Liver (tissue), 9 donors: Measurements from ENCODE around the gene DNAH7. TPM values are rescaled to one million over a fixed set of nuclear protein-coding genes. Genes with fewer than 3 reads are reported as not detected.

ENCODE experiments used
- DNase-seq: peaks from one replicate; pipeline ENCODE4 v3.0.0-alpha.2; 2017; ENCODE audit warnings: low spot score
- H3K27ac ChIP-seq, 2 donors: one replicate each; pipeline ENCODE4 v1.7.0; 2013; ENCODE audit warnings: inconsistent platforms in 2 of 2, low read length in 2 of 2, control low read depth in 1 of 2, low read depth in 1 of 2, mild to moderate bottlenecking in 1 of 2
- H3K27me3 ChIP-seq, 4 donors: one replicate each; pipeline versions ENCODE4 v1.6.1 to v1.7.0; 2013; ENCODE audit warnings: low read length in 3 of 4, inconsistent platforms in 1 of 4, mild to moderate bottlenecking in 1 of 4, moderate library complexity in 1 of 4; ENCODE audit not compliant: control insufficient read depth in 4 of 4, insufficient read depth in 4 of 4
- H3K36me3 ChIP-seq, 4 donors: one replicate each; pipeline versions ENCODE4 v1.6.1 to v1.7.0; 2013; ENCODE audit warnings: low read length in 3 of 4, mild to moderate bottlenecking in 3 of 4, low read depth in 1 of 4, moderate library complexity in 1 of 4; ENCODE audit not compliant: control insufficient read depth in 4 of 4, insufficient read depth in 3 of 4
- H3K4me1 ChIP-seq, 4 donors: one replicate each; pipeline versions ENCODE4 v1.6.1 to v1.7.0; 2013; ENCODE audit warnings: low read length in 3 of 4, mild to moderate bottlenecking in 3 of 4, moderate library complexity in 1 of 4; ENCODE audit not compliant: control insufficient read depth in 4 of 4, insufficient read depth in 4 of 4
- H3K4me3 ChIP-seq, 3 donors: one replicate each; pipeline versions ENCODE4 v1.6.1 to v1.7.0; 2013; ENCODE audit warnings: low read length in 3 of 3, control low read depth in 1 of 3, low read depth in 1 of 3, mild to moderate bottlenecking in 1 of 3
- H3K9ac ChIP-seq, 2 donors: one replicate each; pipeline ENCODE4 v1.7.0; 2013; ENCODE audit warnings: low read length in 2 of 2, mild to moderate bottlenecking in 2 of 2, moderate library complexity in 2 of 2, control low read depth in 1 of 2, low read depth in 1 of 2
- H3K9me3 ChIP-seq, 4 donors: one replicate each; pipeline versions ENCODE4 v1.6.1 to v1.7.0; 2013; ENCODE audit warnings: low read length in 3 of 4; ENCODE audit not compliant: control insufficient read depth in 4 of 4
- ATF3 ChIP-seq: IDR thresholded peaks from 2 replicates; pipeline ENCODE4 v1.6.1; 2016; ENCODE audit warnings: antibody characterized with exemption
- EGR1 ChIP-seq, 2 donors: IDR thresholded peaks; 2 replicates each; pipeline ENCODE4 v1.6.1; 2016 to 2018; ENCODE audit warnings: antibody characterized with exemption in 2 of 2, low read depth in 2 of 2
- FOXA1 ChIP-seq: IDR thresholded peaks from 2 replicates; pipeline ENCODE4 v1.6.1; 2016; ENCODE audit warnings: antibody characterized with exemption
- FOXA2 ChIP-seq: IDR thresholded peaks from 2 replicates; pipeline ENCODE4 v1.6.1; 2016; ENCODE audit warnings: antibody characterized with exemption
- GABPA ChIP-seq, 2 donors: IDR thresholded peaks in 1 of 2; conservative IDR thresholded peaks in 1 of 2; 2 replicates each; pipeline ENCODE4 v1.6.1; 2016; ENCODE audit warnings: antibody characterized with exemption in 2 of 2, mild to moderate bottlenecking in 1 of 2, moderate library complexity in 1 of 2
- HNF4A ChIP-seq, 2 donors: conservative IDR thresholded peaks; 2 replicates each; pipeline ENCODE4 v1.6.1; 2016; ENCODE audit warnings: antibody characterized with exemption in 2 of 2, mild to moderate bottlenecking in 2 of 2
- HNF4G ChIP-seq: IDR thresholded peaks from 2 replicates; pipeline ENCODE4 v1.6.1; 2016; ENCODE audit warnings: antibody characterized with exemption
- JUND ChIP-seq, 2 donors: IDR thresholded peaks; 2 replicates each; pipeline ENCODE4 v1.6.1; 2016; ENCODE audit warnings: antibody characterized with exemption in 2 of 2
- MAX ChIP-seq: IDR thresholded peaks from 2 replicates; pipeline ENCODE4 v1.6.1; 2016; ENCODE audit warnings: antibody characterized with exemption
- NR2F2 ChIP-seq: IDR thresholded peaks from 2 replicates; pipeline ENCODE4 v1.6.1; 2016; ENCODE audit warnings: antibody characterized with exemption
- RAD21 ChIP-seq, 2 donors: IDR thresholded peaks; 2 replicates each; pipeline ENCODE4 v1.6.1; 2016; ENCODE audit warnings: antibody characterized with exemption in 2 of 2, mild to moderate bottlenecking in 2 of 2
- RXRA ChIP-seq, 2 donors: IDR thresholded peaks; 2 replicates each; pipeline ENCODE4 v1.6.1; 2017 to 2018; ENCODE audit warnings: antibody characterized with exemption in 2 of 2, mild to moderate bottlenecking in 1 of 2
- SP1 ChIP-seq: IDR thresholded peaks from 2 replicates; pipeline ENCODE4 v1.6.1; 2018; ENCODE audit warnings: antibody characterized with exemption, mild to moderate bottlenecking
- TAF1 ChIP-seq: conservative IDR thresholded peaks from 2 replicates; pipeline ENCODE4 v1.6.1; 2016; ENCODE audit warnings: antibody characterized with exemption, mild to moderate bottlenecking
- YY1 ChIP-seq: IDR thresholded peaks from 2 replicates; pipeline ENCODE4 v1.6.1; 2016; ENCODE audit warnings: antibody characterized with exemption, mild to moderate bottlenecking
- WGBS: extraction: QIAGEN DNeasy Blood & Tissue Kit; methylation state at CpG from one replicate; pipeline ENCODE4 v1.1.7; 2013; 5-methylcytosine and 5-hydroxymethylcytosine counted together
- polyA plus RNA-seq, 2 donors: library from polyadenylated mRNA; stranded (reverse) in 1 of 2; unstranded in 1 of 2; fragments of 200-250 nt in 1 of 2; fragments of >200 nt in 1 of 2; fragmentation: Nextera tagmentation in 1 of 2; extraction: Ambion mirVana in 1 of 2; gene quantifications; one replicate each; pipeline versions ENCODE4 v1.2.1 to v1.2.3, GENCODE V29; 2013 to 2015
- total RNA-seq, 2 donors: library from RNA; depleted of rRNA; stranded (reverse); fragments of >200 nt; gene quantifications; one replicate each; pipeline ENCODE4 v1.2.3, GENCODE V29; 2014
- TF ChIP-seq, protein P1 (sequence below): fragments of 150-350 bp; IDR thresholded peaks from 2 replicates; pipeline ENCODE4 v1.5.1; 2017; ENCODE audit warnings: improper control_type of control experiment, low read depth, low read length; ENCODE audit not compliant: missing input control
- TF ChIP-seq, protein P2 (sequence below): IDR thresholded peaks from 2 replicates; pipeline ENCODE4 v1.6.1; 2016; ENCODE audit warnings: antibody characterized with exemption, mild to moderate bottlenecking
- TF ChIP-seq, protein P3 (sequence below): IDR thresholded peaks from 2 replicates; pipeline ENCODE4 v1.6.1; 2016; ENCODE audit warnings: antibody characterized with exemption
- donor health status: healthy.
- donor health status: healthy.
- donor health status: healthy.
- donor health status: healthy.
- donor health status: healthy.

The DNAH7 gene
- total and polyA plus RNA-seq, 4 donors: under 0.01 to 0.50 (median 0.07) TPM

GRCh38 chr2:195734395-195734794, 334.2 kb downstream of the DNAH7 start:
- Histone ChIP-seq H3K27me3 (no peaks in the 10 kb centered on the region), H3K36me3 (no peaks in the 10 kb centered on the region), H3K27ac (no peak overlapping the region), H3K9ac (no peak overlapping the region), H3K4me3 (no peak overlapping the region), H3K4me1 (no peaks in the 10 kb centered on the region), H3K9me3 (no peaks in the 10 kb centered on the region)
- no peak for DNase-seq
- TF ChIP-seq ATF3 (no peak), FOXA1 (no peak), NR2F2 (no peak), FOXA2 (no peak), HNF4G (no peak), EGR1 (IDR thresholded peaks at IDR 0.05; ENCODE audit: low read depth in 2 of 2) (no peak), TAF1 (no peak), JUND (IDR thresholded peaks at IDR 0.05) (no peak), RAD21 (IDR thresholded peaks at IDR 0.05) (no peak), RXRA (IDR thresholded peaks at IDR 0.05) (no peak), HNF4A (conservative IDR thresholded peaks at IDR 0.05) (no peak), YY1 (no peak), SP1 (no peak)
- TF ChIP-seq, protein P1, sequence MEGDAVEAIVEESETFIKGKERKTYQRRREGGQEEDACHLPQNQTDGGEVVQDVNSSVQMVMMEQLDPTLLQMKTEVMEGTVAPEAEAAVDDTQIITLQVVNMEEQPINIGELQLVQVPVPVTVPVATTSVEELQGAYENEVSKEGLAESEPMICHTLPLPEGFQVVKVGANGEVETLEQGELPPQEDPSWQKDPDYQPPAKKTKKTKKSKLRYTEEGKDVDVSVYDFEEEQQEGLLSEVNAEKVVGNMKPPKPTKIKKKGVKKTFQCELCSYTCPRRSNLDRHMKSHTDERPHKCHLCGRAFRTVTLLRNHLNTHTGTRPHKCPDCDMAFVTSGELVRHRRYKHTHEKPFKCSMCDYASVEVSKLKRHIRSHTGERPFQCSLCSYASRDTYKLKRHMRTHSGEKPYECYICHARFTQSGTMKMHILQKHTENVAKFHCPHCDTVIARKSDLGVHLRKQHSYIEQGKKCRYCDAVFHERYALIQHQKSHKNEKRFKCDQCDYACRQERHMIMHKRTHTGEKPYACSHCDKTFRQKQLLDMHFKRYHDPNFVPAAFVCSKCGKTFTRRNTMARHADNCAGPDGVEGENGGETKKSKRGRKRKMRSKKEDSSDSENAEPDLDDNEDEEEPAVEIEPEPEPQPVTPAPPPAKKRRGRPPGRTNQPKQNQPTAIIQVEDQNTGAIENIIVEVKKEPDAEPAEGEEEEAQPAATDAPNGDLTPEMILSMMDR: no peak
- TF ChIP-seq, protein P2, sequence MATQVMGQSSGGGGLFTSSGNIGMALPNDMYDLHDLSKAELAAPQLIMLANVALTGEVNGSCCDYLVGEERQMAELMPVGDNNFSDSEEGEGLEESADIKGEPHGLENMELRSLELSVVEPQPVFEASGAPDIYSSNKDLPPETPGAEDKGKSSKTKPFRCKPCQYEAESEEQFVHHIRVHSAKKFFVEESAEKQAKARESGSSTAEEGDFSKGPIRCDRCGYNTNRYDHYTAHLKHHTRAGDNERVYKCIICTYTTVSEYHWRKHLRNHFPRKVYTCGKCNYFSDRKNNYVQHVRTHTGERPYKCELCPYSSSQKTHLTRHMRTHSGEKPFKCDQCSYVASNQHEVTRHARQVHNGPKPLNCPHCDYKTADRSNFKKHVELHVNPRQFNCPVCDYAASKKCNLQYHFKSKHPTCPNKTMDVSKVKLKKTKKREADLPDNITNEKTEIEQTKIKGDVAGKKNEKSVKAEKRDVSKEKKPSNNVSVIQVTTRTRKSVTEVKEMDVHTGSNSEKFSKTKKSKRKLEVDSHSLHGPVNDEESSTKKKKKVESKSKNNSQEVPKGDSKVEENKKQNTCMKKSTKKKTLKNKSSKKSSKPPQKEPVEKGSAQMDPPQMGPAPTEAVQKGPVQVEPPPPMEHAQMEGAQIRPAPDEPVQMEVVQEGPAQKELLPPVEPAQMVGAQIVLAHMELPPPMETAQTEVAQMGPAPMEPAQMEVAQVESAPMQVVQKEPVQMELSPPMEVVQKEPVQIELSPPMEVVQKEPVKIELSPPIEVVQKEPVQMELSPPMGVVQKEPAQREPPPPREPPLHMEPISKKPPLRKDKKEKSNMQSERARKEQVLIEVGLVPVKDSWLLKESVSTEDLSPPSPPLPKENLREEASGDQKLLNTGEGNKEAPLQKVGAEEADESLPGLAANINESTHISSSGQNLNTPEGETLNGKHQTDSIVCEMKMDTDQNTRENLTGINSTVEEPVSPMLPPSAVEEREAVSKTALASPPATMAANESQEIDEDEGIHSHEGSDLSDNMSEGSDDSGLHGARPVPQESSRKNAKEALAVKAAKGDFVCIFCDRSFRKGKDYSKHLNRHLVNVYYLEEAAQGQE: no peak
- 93% methylated on average over 6 of the region's 6 CpGs for WGBS

DNA sequence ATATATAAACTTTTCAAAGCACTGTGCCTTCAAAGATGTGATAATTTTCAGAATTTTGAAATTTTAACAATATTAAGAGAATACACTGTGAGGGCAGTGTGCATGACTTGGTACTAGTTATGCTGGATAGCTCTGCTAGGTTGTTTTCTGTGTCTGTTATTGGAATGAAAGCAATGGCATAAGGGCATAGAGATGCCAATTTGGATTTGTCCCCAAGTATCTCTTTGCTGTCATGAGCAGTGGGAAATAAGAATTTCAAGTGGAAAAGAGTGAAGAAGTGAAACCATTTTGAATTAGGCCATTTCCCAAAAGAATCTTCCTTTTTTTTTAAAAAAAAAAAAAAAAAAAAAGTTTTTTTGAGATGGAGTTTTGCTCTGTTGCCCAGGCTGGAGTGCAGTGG, 334.8 kb downstream of the DNAH7 start:
- H3K9ac ChIP-seq: no peak overlapping the region
- H3K9me3 ChIP-seq: no peaks in the 10 kb centered on the region
- no peak for DNase-seq
- no peaks in the 10 kb centered on the region for H3K36me3 ChIP-seq
- H3K4me1 ChIP-seq: no peaks in the 10 kb centered on the region
- no peak overlapping the region for H3K27ac ChIP-seq
- TF ChIP-seq, protein P3, sequence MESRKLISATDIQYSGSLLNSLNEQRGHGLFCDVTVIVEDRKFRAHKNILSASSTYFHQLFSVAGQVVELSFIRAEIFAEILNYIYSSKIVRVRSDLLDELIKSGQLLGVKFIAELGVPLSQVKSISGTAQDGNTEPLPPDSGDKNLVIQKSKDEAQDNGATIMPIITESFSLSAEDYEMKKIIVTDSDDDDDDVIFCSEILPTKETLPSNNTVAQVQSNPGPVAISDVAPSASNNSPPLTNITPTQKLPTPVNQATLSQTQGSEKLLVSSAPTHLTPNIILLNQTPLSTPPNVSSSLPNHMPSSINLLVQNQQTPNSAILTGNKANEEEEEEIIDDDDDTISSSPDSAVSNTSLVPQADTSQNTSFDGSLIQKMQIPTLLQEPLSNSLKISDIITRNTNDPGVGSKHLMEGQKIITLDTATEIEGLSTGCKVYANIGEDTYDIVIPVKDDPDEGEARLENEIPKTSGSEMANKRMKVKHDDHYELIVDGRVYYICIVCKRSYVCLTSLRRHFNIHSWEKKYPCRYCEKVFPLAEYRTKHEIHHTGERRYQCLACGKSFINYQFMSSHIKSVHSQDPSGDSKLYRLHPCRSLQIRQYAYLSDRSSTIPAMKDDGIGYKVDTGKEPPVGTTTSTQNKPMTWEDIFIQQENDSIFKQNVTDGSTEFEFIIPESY: no peak
- TF ChIP-seq JUND (IDR thresholded peaks at IDR 0.05) (no peak), HNF4A (conservative IDR thresholded peaks at IDR 0.05) (no peak), RAD21 (IDR thresholded peaks at IDR 0.05) (no peak), FOXA2 (no peak), TAF1 (no peak), RXRA (IDR thresholded peaks at IDR 0.05) (no peak), GABPA (IDR thresholded peaks at IDR 0.05 in 1 of 2, conservative IDR thresholded peaks at IDR 0.05 in 1 of 2) (no peak), MAX (no peak)
- no peaks in the 10 kb centered on the region for H3K27me3 ChIP-seq
- H3K4me3 ChIP-seq: no peak overlapping the region
